Measurements from ENCODE around the gene ZBP1.

The ZBP1 gene

DNA sequence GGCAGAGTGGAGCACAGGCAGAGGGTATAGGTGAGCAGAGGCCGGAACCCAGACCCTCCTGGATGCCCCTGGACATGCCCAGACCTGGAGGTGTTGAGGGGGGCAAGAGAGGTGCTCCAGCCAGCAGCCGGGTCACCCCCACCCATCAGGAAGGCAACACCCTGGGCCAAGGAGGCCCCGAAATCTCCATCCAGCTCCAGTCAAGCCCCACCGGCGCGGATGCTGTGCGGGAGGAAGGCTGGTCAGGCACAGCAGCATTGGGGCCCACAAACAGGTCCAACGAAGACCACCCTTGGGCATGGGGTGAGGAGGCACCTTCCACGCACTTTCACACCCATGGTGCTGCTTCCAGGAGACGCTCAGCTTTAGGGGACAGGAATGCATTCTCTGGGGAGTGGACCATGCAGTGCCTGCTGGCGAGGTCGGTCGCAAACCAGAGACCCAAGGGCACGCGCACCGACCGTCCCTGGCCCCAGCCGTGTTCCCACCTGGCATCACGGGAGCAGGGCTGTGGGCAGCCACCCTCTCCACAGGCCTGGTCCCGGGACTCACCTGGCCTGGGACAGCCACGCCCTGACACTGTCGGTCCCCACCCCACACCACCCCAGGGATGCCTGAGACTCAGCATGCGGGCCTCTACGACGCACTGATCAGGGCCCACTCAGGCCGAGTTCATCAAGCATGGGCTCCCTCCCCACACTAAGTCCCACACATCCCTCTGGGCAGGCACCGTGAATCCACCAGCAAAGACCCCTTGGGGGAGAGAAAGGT, 43.6 kb upstream of the ZBP1 start:
- H3K27ac ChIP-seq (ENCODE audit: low read depth in 2 of 2, low read length in 2 of 2), result no peak overlapping the region
- no peak overlapping the region for H3K9ac ChIP-seq (ENCODE audit: low read depth in 1 of 2, low read length in 2 of 2)
- H3K27me3 ChIP-seq (ENCODE audit: control insufficient read depth in 2 of 2, insufficient read depth in 2 of 2, low read length in 2 of 2), result no peaks in the 10 kb centered on the region
- no peak overlapping the region for H3K4me3 ChIP-seq (ENCODE audit: low read length in 2 of 2)
- peaks cover 0 to 3% of the 10 kb centered on the region in 2 donors for H3K36me3 ChIP-seq (ENCODE audit: control insufficient read depth in 2 of 2, insufficient read depth in 2 of 2, low read length in 2 of 2)
- no peaks in the 10 kb centered on the region for H3K9me3 ChIP-seq (ENCODE audit: control insufficient read depth in 2 of 2, low read length in 2 of 2)
- H3K4me1 ChIP-seq (ENCODE audit: control insufficient read depth in 2 of 2, insufficient read depth in 2 of 2, low read length in 2 of 2), result peaks cover 0 to 8% of the 10 kb centered on the region in 2 donors

DNA sequence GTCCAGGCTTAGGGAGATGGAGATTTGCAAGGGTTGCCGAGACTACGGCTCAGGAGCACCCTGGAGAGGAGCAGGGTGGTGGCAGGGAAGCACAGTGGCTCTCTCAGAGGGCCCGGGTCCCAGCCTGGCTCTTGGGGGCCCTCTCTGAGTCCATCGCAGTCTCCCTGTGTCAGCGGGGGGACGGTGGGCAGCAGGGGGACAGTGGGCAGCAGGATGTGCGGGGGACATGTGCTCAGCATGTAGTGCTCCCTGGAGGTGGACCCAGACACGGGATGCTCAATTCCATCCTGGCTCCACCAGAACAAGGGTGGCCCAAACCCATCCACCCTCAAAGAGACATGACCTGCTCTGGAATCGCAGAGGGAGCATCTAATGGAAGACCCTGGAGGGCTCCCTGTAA, 43.0 kb upstream of the ZBP1 start:
- H3K27ac ChIP-seq (ENCODE audit: low read depth in 2 of 2, low read length in 2 of 2), result no peak overlapping the region
- H3K27me3 ChIP-seq (ENCODE audit: control insufficient read depth in 2 of 2, insufficient read depth in 2 of 2, low read length in 2 of 2), result no peaks in the 10 kb centered on the region
- no peak overlapping the region for H3K9ac ChIP-seq (ENCODE audit: low read depth in 1 of 2, low read length in 2 of 2)
- H3K4me1 ChIP-seq (ENCODE audit: control insufficient read depth in 2 of 2, insufficient read depth in 2 of 2, low read length in 2 of 2), result peaks cover 0 to 5% of the 10 kb centered on the region in 2 donors
- no peaks in the 10 kb centered on the region for H3K9me3 ChIP-seq (ENCODE audit: control insufficient read depth in 2 of 2, low read length in 2 of 2)
- peaks cover 0 to 4% of the 10 kb centered on the region in 2 donors for H3K36me3 ChIP-seq (ENCODE audit: control insufficient read depth in 2 of 2, insufficient read depth in 2 of 2, low read length in 2 of 2)
- no peak overlapping the region for H3K4me3 ChIP-seq (ENCODE audit: low read length in 2 of 2)

DNA sequence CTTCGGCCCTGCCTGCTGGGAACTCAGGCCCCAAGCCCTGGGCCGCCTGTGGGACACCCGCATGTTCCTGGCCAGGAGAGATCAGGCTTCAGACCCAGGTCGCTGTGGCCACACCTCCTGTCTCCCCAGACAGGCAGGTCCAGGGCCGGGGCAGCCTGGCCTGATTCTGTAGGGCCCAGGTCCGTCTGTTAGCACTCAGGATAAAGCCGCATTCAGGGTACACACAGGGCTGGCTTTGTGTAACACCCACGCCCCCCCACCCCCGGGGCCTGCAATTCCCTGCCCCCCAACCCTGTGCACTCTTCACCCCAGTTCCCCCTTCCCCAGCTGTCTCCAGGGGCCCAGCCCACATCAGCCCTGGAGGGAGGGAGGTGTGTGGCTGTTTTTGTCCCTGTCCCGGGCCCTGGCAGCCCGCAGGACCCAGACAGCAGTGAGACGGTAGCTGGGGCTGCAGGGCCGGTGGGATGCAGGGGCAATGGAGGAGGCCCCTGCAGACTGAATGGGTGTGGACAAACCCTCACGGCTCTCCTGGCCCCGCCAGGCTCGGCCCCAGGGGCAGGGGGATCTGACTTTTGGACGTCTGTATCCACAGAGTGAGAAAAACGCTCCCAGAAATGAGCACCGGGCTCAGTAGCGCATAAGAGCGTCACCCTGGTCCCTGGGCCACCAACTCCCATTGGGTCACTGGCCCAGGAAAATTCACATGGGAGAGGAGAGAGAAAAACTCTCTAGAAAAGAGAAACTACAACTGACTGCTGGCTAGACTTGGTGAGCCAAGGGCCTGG, 42.4 kb upstream of the ZBP1 start:
- Histone ChIP-seq H3K4me3 (ENCODE audit: low read length in 2 of 2) (no peak overlapping the region), H3K9ac (ENCODE audit: low read depth in 1 of 2, low read length in 2 of 2) (no peak overlapping the region), H3K9me3 (ENCODE audit: control insufficient read depth in 2 of 2, low read length in 2 of 2) (no peaks in the 10 kb centered on the region), H3K4me1 (ENCODE audit: control insufficient read depth in 2 of 2, insufficient read depth in 2 of 2, low read length in 2 of 2) (peaks cover 4 to 5% of the 10 kb centered on the region in 2 donors), H3K27ac (ENCODE audit: low read depth in 2 of 2, low read length in 2 of 2) (no peak overlapping the region), H3K36me3 (ENCODE audit: control insufficient read depth in 2 of 2, insufficient read depth in 2 of 2, low read length in 2 of 2) (peaks cover 0 to 4% of the 10 kb centered on the region in 2 donors), H3K27me3 (ENCODE audit: control insufficient read depth in 2 of 2, insufficient read depth in 2 of 2, low read length in 2 of 2) (no peaks in the 10 kb centered on the region)

DNA sequence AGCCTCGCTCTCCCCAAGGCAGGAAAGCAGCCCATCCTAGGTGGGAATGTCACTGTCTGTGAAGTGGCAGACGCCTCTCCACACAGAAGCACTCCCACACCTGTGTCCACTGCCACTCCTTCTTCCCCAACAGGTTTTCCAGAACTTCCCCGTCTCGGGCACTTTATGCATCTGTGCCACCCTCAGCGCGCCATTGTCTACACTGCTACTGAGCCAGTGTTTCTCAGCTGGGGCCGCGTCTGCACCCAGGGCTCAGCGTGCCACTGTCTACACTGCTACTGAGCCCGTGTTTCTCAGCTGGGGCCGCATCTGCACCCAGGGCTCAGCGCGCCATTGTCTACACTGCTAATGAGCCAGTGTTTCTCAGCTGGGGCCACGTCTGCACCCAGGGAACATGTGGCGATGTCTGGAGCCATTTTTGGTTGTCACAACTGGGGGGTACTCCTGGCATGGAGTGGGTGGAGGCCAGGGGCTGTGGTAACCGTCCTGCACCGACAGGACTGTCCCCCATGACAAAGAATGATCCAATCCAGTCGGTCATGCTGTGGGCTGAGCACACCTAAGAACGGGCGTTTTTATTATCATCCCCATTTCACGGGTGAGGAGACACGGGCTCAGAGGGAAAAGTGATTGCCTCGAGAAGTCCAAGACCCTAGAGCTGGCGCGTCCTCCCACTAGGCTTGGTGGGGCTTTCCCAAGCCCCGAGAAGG, 41.7 kb upstream of the ZBP1 start:
- Histone ChIP-seq H3K9ac (ENCODE audit: low read depth in 1 of 2, low read length in 2 of 2) (no peak overlapping the region), H3K4me1 (ENCODE audit: control insufficient read depth in 2 of 2, insufficient read depth in 2 of 2, low read length in 2 of 2) (peaks cover 4 to 5% of the 10 kb centered on the region in 2 donors)

DNA sequence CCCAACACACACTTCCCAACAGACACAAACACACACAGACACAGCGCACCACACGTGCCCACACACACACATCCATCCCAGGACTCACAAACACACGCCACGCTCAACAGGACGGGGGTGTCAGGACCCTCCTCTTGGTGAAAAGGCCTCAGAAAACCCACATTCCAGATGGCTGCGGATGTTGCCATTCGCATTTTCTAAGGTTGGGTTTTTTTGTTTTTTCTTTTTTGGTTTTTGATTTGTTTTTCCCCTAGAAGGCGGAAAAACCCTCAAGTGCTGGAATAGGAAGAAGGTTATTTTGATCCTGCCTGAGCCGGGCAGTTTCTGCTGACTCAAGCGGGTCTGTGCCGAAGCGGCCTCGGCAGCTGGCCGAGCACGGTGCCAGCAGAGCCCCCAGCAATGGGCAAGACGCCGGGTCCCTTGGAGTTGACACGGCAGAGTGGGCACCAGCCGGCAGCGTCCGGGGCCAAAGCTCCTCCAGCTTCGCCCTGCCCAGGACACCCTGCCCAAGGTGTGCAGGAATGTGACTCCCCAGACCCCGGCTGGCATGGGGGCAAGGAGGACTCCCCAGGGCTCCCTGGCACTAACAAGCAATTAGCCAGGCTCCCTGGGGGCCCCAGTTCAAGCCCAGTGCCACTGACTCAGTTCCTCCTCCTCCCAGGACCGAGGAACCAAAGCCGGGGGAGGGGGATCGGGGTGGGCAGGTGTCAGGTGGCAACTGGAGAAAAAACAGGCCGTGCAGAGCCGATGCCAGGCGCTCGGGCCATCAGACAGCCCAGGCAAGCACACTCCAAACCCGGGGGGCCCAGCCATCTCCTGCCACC, 40.9 kb upstream of the ZBP1 start:
- no peak overlapping the region for H3K27ac ChIP-seq (ENCODE audit: low read depth in 2 of 2, low read length in 2 of 2)
- no peak overlapping the region for H3K4me3 ChIP-seq (ENCODE audit: low read length in 2 of 2)
- no peaks in the 10 kb centered on the region for H3K9me3 ChIP-seq (ENCODE audit: control insufficient read depth in 2 of 2, low read length in 2 of 2)
- peaks cover 4 to 5% of the 10 kb centered on the region in 2 donors for H3K4me1 ChIP-seq (ENCODE audit: control insufficient read depth in 2 of 2, insufficient read depth in 2 of 2, low read length in 2 of 2)
- no peaks in the 10 kb centered on the region for H3K27me3 ChIP-seq (ENCODE audit: control insufficient read depth in 2 of 2, insufficient read depth in 2 of 2, low read length in 2 of 2)
- H3K36me3 ChIP-seq (ENCODE audit: control insufficient read depth in 2 of 2, insufficient read depth in 2 of 2, low read length in 2 of 2), result peaks cover 0 to 4% of the 10 kb centered on the region in 2 donors
- no peak overlapping the region for H3K9ac ChIP-seq (ENCODE audit: low read depth in 1 of 2, low read length in 2 of 2)

More for the DNA sequence above, 41.7 kb upstream of the ZBP1 start:
- Histone ChIP-seq H3K36me3 (ENCODE audit: control insufficient read depth in 2 of 2, insufficient read depth in 2 of 2, low read length in 2 of 2) (peaks cover 0 to 4% of the 10 kb centered on the region in 2 donors), H3K9me3 (ENCODE audit: control insufficient read depth in 2 of 2, low read length in 2 of 2) (no peaks in the 10 kb centered on the region), H3K4me3 (ENCODE audit: low read length in 2 of 2) (no peak overlapping the region), H3K27me3 (ENCODE audit: control insufficient read depth in 2 of 2, insufficient read depth in 2 of 2, low read length in 2 of 2) (no peaks in the 10 kb centered on the region), H3K27ac (ENCODE audit: low read depth in 2 of 2, low read length in 2 of 2) (no peak overlapping the region)

DNA sequence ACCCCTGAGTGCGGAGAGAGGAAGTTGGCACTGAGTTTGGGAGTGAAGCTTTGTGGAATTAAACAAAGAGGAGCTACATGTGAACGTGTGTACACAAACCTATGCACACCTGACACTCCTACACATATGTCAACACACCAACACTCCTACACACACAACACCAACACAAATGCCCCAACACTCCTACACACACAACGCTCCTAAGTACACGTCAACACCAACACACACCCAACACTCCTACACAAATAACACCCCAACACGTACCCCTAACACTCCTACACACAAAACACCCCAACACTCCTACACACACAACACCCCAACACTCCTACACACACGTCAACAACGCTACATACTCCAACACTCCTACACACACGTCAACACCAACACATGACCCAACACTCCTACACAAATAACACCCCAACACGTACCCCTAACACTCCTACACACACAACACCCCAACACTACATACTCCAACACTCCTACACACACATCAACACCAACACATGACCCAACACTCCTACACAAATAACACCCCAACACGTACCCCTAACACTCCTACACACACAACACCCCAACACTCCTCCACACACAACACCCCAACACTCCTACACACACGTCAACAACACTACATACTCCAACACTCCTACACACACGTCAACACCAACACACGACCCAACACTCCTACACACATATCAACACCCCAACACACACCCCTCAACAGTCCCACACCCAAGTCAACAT, 40.1 kb upstream of the ZBP1 start:
- no peaks in the 10 kb centered on the region for H3K9me3 ChIP-seq (ENCODE audit: control insufficient read depth in 2 of 2, low read length in 2 of 2)
- H3K27me3 ChIP-seq (ENCODE audit: control insufficient read depth in 2 of 2, insufficient read depth in 2 of 2, low read length in 2 of 2), result no peaks in the 10 kb centered on the region
- H3K9ac ChIP-seq (ENCODE audit: low read depth in 1 of 2, low read length in 2 of 2), result no peak overlapping the region
- no peak overlapping the region for H3K27ac ChIP-seq (ENCODE audit: low read depth in 2 of 2, low read length in 2 of 2)
- peaks cover 0 to 4% of the 10 kb centered on the region in 2 donors for H3K36me3 ChIP-seq (ENCODE audit: control insufficient read depth in 2 of 2, insufficient read depth in 2 of 2, low read length in 2 of 2)
- H3K4me3 ChIP-seq (ENCODE audit: low read length in 2 of 2), result no peak overlapping the region
- peaks cover 4 to 5% of the 10 kb centered on the region in 2 donors for H3K4me1 ChIP-seq (ENCODE audit: control insufficient read depth in 2 of 2, insufficient read depth in 2 of 2, low read length in 2 of 2)

DNA sequence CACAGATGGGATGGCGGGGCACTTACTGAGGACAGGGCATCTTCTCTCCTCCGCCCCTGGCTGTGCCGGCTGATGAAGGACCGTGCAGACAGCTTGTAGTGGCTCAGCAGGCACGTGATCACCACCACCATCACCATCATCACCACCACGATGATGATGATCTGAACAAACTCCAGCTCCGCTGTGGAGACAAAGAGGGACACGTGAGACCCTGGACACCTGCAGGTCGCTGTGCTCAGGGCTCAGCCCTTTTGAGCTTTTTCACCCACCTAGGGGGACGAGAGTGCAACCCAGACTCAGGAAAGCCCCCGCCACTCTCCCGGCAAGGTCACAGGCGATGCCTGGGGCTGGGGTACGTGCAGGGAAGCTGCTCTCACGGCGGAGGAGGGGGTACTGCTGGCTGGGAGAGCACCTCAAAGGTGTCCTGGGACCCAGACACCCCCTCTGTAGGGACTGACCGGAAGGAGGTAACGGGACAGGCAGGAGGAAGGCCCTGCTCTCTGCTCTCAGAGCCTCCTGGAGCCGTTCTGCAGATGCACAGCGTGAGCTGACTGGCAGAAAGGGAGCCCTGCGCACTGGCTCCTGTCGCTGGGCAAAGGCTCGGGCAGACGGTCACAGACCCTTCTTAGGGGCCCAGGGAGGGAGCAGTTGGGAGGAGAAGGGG, 39.4 kb upstream of the ZBP1 start:
- no peak overlapping the region for H3K9ac ChIP-seq (ENCODE audit: low read depth in 1 of 2, low read length in 2 of 2)
- no peaks in the 10 kb centered on the region for H3K27me3 ChIP-seq (ENCODE audit: control insufficient read depth in 2 of 2, insufficient read depth in 2 of 2, low read length in 2 of 2)
- peaks cover 0 to 4% of the 10 kb centered on the region in 2 donors for H3K36me3 ChIP-seq (ENCODE audit: control insufficient read depth in 2 of 2, insufficient read depth in 2 of 2, low read length in 2 of 2)
- no peak overlapping the region for H3K4me3 ChIP-seq (ENCODE audit: low read length in 2 of 2)
- H3K9me3 ChIP-seq (ENCODE audit: control insufficient read depth in 2 of 2, low read length in 2 of 2), result no peaks in the 10 kb centered on the region
- no peak overlapping the region for H3K27ac ChIP-seq (ENCODE audit: low read depth in 2 of 2, low read length in 2 of 2)
- peaks cover 4 to 5% of the 10 kb centered on the region in 2 donors for H3K4me1 ChIP-seq (ENCODE audit: control insufficient read depth in 2 of 2, insufficient read depth in 2 of 2, low read length in 2 of 2)

DNA sequence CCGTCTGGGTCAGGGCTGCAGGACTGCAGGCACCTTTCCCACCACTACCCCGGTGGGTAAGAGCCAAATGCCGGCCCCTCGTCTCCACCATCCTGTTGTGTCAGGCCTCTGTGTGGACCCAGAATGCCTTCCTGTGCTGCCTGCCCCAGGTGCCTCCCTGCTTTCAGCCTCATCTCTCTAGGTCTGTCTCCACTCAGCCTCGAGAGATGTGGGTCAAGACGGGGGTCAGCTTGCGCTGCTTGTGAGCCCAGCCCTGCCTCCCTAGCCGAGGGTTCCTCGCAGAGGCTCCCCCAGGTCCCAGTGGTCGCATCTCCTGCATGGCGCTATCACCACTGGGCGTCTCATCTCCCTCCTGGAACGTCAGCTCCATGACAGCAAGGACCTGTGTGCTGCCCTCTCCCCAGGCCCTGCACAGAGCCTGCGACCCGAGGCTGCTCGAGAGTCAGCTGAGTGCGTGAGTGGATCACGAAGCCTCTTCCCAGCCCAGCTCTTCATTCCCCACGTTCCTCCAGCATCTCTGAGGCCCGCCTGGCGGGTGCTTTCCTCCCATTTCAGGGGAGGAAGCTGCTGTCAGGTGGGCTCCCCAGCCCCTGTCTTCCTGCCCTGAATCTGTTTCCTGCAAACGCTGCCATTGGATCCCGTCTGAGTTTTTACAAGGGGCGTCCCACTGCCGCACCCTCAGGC, 38.7 kb upstream of the ZBP1 start:
- Histone ChIP-seq H3K4me3 (ENCODE audit: low read length in 2 of 2) (no peak overlapping the region), H3K4me1 (ENCODE audit: control insufficient read depth in 2 of 2, insufficient read depth in 2 of 2, low read length in 2 of 2) (peaks cover 4 to 8% of the 10 kb centered on the region in 2 donors), H3K27me3 (ENCODE audit: control insufficient read depth in 2 of 2, insufficient read depth in 2 of 2, low read length in 2 of 2) (no peaks in the 10 kb centered on the region), H3K9ac (ENCODE audit: low read depth in 1 of 2, low read length in 2 of 2) (no peak overlapping the region), H3K36me3 (ENCODE audit: control insufficient read depth in 2 of 2, insufficient read depth in 2 of 2, low read length in 2 of 2) (peaks cover 0 to 4% of the 10 kb centered on the region in 2 donors), H3K27ac (ENCODE audit: low read depth in 2 of 2, low read length in 2 of 2) (no peak overlapping the region), H3K9me3 (ENCODE audit: control insufficient read depth in 2 of 2, low read length in 2 of 2) (no peaks in the 10 kb centered on the region)
